Stimulated activated CD4-positive, alpha-beta T cell treated with anti-CD3 and anti-CD28 coated beads, TNF-alpha, amount 100 ng/mL, for 48 hours (primary cell): ENCODE measurements around the gene QRICH2.
"Not testable (repeated sequence)": the region's sequence is repeated elsewhere in the genome, so short reads cannot be mapped to it uniquely, and the experiment has no call there.

Experiments used
- DNase-seq, 3 donors: peaks; one replicate each; pipeline ENCODE4 v3.0.0-alpha.2; 2020; ENCODE audit warnings: low read depth in 3 of 3

Gene QRICH2

DNA sequence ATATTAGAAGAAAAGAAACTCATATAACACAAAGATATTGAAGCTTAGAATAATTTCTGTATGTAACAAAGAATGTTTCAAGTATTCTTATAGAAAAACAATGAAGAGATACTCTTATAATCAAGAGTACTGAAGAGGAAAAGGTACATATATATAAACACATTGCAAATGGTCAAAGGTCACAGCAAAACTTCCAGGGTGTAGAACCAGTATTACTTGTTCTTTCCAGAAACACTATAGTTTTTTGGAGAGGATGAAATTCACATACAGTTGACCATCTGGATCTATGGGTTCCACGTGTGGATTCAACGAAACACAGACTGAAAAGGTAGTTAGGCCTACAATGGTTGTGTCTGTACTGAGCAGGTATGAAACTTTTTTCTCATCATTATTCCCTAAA, 23.0 kb upstream of the QRICH2 start:
- DNase-seq = no peak

DNA sequence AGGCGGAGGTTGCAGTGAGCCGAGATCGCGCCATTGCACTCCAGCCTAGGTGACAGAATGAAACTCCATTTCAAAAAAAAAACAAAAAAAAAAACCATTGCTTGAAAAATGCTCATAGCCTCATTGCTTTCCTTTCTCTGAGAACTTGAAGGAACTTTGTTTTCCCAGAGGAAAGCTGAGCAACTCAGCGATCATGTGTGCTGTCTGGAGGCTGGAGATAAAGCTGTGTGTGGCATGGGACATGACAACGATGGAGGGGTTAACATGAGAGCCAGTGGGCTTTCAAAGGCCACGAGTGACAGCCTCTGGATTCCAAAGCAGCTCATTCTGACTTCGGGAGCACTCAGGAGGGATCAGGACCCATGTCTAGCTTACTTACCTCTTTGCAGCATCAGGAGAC, 21.6 kb upstream of the QRICH2 start:
- no peak for DNase-seq

DNA sequence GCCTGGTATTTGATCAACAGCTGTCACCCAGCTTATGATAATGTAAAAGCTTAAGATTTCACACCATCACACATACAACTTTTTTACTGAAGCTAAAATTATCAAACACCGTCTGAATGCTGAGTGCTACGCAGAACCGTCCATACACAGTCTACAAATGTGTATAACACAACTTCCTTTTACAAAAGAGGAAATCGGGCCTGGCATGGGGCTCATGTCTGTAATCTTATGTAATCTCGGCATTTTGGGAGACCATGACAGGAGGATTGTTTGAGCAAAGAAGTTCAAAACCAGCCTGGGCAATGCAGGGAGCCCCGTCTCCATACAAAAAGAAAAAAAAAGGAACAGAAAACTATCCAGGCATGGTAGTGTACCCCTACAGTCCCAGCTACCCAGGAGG, 19.6 kb upstream of the QRICH2 start:
- DNase-seq = no peak

DNA sequence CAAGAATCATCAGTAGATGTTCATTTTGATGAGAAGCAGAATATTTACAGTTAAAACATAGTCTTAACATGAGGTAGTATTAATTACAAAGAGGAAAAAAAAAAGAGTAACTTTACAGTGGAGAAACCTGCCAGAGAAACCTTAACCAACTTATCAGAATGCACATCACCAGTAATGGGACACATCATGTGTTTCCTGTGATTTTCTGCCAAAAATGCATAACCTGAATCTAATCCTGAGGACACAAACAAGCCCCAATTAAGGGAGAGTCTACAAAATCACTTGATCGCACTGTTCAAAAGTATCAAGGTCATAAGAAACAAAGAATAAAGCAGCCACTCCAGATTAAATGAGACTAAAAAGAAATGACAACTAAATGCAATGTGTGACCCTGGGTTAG, 18.2 kb upstream of the QRICH2 start:
- no peak for DNase-seq

DNA sequence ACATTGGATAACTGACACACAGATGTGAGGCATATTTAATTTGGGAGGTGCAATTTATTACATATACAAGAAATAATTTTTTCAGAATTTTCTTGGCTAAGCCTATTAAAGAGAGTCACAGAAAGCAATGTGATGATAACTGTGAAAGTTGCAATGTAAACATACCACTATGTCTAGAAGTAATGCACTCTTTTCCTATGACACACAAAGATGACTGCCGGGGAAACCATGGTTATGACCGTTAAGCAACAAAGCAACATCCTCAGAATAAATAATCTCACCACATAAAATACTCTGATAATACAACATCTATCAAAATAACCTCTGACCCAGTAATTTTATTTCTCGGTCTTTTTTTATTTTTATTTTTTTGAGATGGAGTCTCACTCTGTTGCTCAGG, 10.5 kb upstream of the QRICH2 start:
- no peak for DNase-seq

DNA sequence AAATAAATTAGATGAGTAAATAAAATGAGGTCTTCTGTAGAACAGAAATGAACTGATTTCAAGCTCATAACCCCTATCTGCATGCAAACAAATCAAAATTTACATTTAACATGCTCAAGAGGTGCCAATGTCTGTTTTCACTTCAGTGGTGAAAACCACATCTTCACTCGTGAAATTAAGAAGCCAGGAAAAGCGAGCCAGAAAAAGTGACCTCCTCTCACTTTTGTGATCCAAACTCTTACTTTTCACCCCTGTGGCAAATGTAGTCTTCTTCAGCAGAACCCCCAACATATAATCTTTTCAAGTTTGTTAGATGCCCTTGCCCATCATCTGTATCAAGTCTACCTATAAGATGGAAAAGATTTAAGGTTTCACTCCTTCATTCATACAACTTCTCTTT, 9.5 kb upstream of the QRICH2 start:
- DNase-seq = no peak

DNA sequence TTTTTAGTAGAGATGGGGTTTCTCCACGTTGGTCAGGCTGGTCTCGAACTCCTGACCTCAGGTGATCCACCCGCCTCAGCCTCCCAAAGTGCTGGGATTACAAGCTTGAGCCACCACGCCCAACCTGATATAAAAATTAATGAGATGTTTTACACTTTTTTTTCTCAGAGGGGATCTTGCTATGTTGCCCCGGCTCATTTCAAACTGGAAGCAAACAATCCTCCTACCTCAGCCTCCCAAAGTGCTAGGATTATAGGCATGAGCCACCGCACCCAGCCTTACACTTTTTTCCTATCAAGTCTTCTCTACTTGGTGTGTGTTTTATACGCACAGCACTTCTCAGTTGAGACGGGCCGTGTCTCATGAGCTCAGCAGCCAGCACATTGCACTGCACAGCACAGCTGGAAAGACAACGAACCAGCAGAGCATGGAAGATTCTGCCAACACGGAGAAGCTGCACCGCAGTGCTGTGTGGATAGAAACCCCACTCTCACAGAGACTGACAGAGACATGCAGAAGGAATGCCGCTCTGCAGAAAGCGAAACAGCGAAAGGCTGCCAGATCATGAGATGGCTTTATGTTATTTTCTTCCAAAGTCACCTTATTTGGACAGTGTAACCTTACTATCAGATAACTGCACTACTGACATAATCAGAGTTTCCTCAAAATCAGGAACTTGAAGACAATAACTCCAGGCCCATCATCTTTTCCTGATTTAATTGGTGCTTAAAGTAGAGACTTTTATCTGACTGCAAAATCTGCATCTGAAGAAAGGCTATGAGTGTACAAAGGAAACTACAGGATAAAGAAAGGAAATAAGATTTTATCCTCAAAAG, 6.5 kb upstream of the QRICH2 start:
- no peak for DNase-seq

DNA sequence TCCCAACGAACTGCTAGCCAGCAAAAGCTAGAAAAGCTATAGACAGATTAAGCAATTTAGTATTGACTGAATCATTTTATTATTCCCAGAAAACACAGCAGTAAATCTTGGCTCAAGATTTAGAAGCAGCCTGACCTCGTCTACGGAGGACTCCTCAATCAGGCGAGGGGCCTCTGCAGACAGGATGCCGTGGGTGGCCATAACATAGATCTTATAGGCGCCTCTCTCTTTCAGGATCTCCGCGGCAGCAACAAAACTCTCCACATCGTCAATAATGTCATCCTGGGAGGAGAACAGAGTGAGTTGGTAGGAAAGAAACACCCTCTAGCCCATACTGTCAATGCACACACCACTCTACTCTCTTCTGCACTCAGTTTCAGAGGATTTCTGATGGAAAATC, 4.7 kb upstream of the QRICH2 start:
- DNase-seq = no peak

DNA sequence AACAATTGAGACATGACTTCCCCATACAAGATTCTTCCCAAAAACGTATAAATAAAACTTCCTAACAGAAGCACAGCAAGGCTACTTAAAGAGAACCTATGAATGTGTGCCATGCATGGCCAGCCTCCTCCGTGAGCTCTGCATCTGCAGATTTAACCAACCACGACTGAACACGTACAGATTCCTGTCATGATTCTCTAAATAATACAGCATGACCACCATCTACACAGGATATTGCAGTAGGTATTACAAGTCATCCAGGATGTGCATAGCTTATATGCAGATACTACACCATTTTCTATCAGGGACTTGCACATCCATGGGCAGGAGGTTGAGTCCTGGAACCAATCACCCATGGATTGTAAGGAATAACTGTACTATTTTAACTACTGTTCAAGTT, 1.4 kb upstream of the QRICH2 start:
- DNase-seq = no peak

DNA sequence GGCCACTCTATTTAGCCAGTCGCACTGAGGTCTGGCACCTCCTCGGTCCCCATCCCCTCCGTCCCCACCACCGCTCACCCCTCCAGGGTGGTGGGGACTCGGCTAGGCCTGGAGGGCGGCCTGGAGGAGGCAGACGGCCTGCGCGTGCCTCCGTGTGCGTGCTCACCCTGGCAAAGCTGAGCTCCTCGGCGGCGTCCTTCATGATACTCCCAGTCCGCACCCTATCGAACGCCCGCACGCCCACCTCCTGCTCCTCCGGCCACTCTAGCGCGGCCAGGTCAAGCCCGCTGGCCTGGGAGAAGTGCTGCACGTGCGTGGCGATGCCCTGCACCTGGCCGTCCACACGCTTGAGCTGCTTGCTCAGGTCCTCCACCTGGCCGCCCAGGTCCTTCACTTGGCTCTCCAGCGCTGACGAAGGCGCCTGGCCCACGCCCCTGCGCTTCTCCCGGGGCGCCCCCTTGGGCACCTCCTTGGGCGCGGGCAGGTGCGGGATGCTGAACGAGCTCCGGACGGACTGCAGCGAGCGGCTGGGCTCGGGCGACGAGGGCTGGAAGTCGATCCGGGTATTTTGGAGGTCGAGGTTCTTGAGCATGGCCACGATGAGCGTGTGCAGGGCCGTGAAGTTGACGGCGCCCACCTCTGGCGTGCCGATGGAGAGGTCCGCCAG, 644 bp downstream of the QRICH2 start:
- no peak for DNase-seq

DNA sequence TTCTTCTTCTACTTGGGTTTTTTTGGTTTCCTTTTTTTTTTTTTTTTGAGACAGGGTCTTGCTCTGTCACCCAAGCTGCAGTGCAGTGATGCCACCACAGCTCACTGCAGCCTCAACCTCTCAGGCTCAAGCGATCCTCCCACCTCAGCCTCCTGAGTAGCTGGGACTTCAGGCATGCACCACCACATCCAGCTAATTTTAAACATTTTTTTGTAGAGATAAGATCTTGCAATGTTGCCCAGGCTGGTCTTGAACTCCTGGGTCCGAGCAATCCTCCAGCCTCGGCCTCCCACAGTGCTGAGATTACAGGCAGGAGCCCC, 3.0 kb downstream of the QRICH2 start:
- DNase-seq = not testable (repeated sequence)

DNA sequence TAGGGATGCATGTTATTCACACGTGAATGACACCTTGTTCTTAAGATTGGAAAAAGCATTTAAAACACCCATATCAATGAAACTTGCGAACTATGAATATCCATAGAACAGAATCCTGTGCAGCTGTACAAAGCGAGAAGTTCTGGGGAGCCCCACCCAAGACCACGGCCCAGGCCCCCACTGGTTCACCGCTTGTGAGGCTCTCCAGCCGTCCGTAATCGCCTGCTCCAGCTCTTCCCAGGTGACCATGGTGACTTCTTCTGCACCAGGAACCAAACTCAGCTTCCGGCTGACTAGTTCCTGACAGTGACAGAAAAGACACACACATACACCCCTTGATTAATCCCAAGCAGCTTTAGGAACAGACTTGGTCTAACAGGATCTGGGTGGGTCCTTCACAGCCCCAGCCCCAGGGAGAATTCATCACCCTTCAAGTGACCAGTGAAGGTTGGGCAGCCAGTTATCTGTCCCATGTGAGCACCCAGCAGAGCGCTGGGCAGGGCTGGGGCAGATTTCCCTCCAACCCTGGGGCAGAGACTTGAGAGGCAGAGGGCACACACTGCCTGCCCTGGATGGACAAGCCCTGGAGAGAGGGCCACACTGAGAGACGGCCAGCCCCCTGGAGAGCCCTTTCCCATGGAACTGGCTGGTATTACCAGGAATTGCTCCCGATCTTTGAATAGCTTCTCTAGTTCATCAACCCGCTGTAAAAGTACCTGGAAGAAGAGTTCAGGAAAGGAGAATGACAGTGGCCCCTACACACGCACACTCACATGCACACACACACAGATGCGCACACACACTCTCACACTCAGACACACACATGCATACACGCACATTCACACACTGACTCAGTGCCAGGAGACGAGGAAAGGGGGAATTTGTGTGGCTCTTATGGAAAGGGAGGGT, 3.6 kb downstream of the QRICH2 start:
- DNase-seq = no peak

DNA sequence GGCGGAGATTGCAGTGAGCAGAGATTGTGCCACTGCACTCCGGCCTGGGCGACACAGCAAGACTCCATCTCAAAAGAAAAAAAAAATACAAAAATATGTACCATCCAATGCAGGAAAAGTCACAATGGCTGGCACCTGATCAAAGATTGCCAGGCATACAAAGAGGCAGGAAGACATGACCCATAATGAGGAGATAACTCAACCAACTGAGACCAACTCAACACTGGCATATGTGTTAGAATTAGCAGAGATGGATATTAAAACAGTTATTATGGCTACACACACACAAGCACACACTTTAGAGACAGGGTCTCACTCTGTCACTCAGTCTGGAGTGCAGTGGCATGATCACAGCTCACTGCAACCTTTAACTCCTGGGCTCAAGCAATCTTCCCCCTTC, 10.6 kb downstream of the QRICH2 start:
- DNase-seq = no peak

DNA sequence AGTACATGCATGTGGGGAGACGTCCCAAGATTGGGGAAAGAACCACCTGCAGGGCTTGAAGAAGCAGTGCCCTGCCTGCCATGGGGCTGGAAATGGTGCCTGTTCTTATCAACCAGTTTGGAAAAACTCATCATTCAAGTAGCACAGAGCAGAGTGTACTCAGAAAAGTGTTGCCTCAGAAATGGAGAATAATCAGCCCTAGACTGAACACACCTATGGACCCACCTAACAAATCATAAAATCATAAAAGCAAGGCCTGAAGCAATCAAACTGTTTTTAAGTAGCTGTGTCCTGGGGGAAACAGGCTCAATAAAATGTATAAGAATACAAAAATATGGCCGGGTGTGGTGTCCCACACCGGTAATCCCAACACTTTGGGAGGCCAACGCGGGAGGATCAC, 11.2 kb downstream of the QRICH2 start:
- no peak for DNase-seq

DNA sequence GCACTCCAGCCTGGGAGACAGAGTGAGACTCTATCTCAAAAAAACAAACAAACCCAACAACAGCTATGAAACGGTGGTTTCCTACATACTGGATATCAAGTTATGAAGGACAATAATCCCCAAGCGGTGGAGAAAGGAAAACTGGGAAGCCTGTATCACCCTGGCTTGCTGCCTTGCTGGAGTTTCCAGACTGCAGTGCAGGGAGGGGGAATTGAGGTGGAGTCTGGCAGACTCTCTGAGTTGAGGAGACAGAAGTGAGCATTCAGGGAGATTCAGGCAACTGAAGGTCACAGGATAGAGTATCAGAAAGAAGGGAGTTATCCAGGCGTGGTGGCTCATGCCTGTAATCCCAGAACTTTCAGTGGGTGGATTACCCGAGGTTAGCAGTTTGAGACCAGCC, 11.9 kb downstream of the QRICH2 start:
- no peak for DNase-seq

DNA sequence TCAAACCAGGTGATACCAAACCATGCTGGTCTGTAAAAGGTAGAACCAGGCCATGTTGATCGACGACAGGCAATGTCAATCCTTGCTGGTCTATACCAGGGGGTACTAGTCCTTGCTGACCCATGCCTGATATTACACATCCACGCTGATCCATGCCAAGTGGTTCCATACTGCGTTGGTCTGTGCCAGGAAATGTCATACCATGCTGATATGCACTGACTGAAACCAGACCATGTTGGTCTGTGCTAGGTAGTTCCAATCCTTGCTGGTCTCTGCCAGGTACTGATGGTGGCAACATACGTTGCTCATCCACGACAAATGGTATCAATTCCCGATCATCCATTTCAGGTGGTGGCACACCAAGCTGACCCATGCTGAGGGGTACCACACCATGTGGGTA, 15.0 kb downstream of the QRICH2 start:
- no peak for DNase-seq

DNA sequence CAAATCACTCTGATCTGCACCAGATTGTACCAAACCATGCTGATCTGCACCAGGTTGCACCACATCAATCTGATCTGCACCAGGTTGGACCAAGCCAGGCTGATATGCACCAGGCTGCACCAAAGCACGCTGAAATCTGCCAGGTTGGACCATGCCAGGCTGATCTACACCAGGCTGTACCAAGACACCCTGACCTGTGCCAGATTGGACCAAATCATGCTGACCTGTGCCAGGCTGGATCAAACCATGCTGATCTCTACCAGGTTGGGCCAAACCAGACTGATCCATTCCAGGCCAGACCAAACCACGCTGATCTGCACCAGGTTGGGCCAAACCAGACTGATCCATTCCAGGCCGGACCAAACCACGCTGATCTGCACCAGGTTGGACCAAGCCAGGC, 15.5 kb downstream of the QRICH2 start:
- no peak for DNase-seq

DNA sequence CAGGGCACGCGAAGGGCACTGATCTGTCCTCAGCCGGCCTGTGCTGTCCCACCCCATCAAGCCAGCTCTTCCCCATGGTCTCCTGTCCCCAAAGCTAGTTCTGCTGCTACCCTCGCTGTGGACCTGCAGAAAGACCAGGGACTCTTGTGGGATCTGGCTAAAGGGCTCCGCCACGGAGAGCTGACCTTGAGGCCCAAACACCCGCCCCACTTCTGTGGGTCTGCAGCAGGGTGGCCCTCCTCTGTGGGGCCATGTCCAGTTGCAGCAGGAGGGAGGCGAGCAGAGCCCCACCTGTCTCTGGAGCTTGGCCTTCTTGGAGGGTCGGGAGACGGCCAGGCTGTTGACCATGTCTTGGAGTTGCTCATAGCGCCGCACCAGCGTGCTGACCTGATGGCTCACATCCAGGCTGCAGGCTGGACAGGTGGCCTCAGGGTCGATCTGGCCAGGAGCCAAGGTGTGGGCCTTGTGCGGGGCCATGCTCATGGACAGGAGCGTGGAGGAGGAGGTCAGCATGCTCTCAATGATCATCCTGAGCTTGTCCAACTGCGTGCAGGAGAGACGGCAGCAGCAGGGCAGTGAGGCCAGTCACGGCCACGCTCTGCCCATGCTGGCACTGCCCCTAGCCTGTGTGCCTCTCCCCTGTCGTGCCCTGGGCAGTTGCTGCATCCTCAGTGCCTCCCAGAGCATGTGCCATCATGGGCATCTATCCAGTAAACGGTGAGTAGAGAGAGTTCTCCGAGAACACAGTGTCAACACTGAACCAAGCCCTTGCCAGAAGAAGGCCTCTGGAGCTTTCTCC, 26.3 kb downstream of the QRICH2 start:
- DNase-seq = no peak

DNA sequence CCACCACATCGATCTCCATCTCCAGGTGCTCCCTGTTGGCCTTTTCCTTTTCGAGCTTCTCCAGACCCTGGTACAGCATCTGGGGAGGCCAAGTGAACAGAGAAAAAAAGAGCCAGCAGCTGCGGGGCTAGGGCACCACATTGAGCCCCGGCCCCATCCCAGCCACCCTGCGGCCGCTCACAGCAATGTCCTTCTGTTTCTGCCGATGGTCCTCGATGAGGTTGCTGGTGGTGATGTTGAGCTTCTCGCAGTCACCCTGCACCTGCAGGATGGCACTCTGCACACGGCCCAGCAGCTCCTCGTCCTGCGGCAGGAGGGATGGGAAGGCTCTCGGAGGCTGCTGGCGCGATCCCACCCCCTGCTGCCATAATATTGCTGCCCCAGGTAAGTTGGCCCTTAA, 27.4 kb downstream of the QRICH2 start:
- DNase-seq = no peak

DNA sequence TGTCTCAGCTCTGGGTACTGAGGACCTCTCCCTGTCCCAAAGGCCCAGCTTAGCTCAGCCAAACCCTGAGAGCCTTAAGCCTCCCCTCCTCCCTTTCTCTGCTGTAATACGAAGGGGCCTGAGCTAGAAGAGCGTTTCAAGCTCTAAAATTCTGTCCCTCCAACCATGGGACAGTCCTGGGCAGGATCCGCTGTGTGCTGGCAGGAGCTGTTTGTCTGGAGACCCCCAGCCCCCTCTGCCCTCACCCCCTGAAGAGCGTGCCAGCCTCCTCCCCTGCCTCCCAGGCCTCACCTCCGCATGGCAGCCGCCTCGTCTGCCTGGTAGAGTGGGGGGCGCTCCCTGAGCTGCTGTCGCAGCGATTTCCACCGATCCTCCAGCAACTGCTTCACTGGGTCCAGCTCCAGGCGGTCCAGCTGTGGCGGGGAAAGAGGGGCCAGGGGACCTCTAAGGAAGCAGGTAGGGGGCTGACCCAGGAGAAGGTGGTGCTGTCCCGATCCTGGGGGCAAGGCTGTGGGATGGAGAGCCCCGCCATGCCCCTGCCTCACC, 28.3 kb downstream of the QRICH2 start:
- DNase-seq = no peak

DNA sequence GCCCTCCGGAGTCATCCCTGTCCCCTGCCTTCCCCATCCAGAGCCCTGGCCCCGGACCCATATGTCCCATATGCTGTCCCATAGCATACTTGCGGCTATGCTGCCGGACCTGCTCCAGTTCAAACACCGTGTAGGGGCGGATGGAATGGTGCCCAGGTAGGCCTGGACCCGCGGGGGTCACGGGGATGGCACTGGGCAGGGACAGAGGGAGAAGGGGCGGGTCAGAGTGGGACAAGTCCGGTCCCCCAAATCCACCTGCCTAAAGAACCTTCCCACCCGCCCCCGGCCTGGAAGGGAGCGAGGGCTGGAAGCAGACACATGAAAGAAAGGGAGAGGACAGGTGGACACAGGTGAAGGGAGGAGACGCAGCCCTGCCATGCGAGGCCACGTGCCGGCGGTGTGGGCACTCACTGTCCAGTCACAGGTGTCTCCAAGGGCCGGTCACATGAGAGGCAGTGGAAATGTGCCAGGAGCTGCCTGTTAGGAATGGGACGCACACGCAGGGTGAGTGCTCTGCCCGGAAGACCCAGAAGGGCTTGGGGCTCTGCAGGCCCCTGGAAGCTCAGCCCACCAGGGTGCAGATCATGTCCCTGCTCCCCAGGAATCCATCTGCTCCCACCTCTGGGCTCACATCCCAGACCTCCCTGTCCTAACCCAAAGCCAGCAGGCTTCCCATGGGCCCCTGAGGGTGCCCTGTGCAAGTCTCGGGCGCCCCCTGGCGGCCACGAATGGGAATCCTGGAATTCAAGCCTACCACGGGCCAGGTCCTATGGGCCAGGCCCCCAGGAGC, 28.9 kb downstream of the QRICH2 start:
- peak; percentile 66 to 84 (median 79) for DNase-seq
